SU-DHL-6 (cell line): ENCODE measurements around the gene PTGDR.

ENCODE experiments used
- CTCF ChIP-seq: fragments of 200-600 bp; sonication (generic); IDR thresholded peaks from one replicate; pipeline ENCODE4 v1.5.1; 2017; ENCODE audit warnings: antibody characterized with exemption, mild to moderate bottlenecking, low read length, moderate library complexity; ENCODE audit not compliant: insufficient read depth, poor library complexity, severe bottlenecking
- EZH2phosphoT487 ChIP-seq: fragments of 200-600 bp; sonication (generic), shearing (Covaris generic); conservative IDR thresholded peaks from 2 replicates; pipeline ENCODE4 v1.6.1; 2018; ENCODE audit warnings: mild to moderate bottlenecking, antibody characterized with exemption, low read length, moderate library complexity, mixed read lengths

GRCh38 chr14:52314595-52315354 lies 47.3 kb downstream of the PTGDR start:
- no peak for TF ChIP-seq CTCF
- TF ChIP-seq EZH2phosphoT487 = no peak
